ENCODE results near the gene LIN28B. TPM values are rescaled to one million over a fixed set of nuclear protein-coding genes. Genes with fewer than 3 reads are reported as not detected.
"Not testable (repeated sequence)": the region's sequence is repeated elsewhere in the genome, so short reads cannot be mapped to it uniquely, and the experiment has no call there.

Gene LIN28B
- total RNA-seq, 1 donor from 2014 or later = not detected

DNA sequence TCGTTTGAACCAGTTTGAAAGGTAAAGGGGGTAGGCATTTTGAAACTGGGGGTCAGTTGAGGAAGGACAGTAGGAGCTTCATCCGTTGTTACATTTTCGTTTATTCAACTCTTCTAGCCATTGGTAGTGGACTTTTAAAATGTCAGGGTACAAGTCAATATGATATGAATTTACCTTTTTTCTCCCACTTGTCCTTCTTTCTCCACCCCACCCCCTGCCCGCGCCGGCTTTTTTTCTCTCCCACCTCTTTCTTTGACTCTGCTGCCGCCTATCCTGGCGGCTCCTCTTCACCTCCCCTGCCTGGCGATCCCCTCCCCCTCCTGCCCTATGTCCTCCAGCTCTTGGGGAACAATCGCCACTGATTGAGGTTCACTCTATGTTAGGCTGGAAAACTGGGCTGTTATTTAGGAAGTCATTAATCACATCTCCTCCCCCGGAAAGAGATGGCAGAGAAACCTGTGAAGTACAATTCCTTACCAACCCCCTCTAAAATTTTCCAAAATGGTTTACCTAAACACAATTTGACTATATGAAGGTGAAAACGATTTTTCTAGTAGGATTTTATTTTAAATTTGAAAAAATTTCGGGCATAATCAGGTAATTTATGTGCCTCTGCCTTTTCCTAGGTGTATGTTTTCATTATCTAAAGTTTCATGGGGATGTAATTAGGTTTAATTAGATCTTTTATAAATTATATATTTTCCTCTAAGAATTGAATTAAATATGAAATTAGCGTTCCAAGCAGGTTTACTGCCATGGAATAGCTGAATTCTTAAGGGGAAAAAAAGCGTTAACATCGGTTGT lies 778 bp upstream of the LIN28B start:
- no peak for DNase-seq (ENCODE audit: low read depth, low spot score)

DNA sequence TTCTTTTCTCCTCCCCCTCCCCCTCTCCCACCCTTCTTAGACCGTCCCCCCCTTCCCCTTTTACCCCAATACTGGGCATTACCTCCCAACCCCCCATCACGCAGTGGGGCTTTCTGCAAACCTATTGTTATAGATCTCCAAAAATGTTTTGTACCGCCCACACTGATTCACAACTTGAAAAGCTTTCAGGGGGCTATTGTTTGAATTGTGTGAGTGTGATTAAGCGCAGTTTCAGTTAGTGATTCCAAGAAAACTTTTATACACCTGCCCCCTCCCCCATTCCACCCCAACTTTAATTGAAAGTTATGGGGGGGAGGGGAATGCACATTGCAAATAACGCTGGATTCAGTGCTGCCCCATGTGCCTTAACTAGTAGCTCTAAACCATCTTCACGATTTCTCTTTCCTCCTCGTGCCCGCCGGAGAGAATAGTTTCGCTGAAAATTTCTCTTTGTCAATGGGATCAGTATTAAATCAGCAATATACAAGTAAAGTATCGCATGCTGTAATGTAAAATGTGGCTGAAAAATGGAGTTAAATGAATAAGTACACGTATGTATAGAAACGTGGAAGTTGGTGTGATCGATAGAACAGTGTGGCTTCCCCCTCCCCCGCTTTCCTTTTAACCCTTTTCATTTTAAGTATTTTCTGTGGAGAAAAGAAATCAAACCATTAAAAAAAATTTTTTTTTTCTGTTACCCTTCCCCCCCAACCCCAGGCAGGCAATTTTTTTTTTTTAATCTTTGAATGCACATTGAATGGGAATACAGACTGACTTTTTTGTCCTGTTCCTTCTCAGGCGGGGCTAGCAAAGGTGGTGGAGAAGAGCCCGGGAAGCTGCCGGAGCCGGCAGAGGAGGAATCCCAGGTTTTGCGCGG lies 632 bp downstream of the LIN28B start:
- DNase-seq (ENCODE audit: low read depth, low spot score) = no peak

GRCh38 chr6:104958178-104959025 lies 1.5 kb downstream of the LIN28B start:
- DNase-seq (ENCODE audit: low read depth, low spot score) = no peak

- DNase-seq (ENCODE audit: low read depth, low spot score) = no peak
Measured at GRCh38 chr6:104959026-104959858, 2.3 kb downstream of the LIN28B start.

GRCh38 chr6:104969108-104969507 lies 12.2 kb downstream of the LIN28B start:
- no peak for DNase-seq (ENCODE audit: low read depth, low spot score)

DNA sequence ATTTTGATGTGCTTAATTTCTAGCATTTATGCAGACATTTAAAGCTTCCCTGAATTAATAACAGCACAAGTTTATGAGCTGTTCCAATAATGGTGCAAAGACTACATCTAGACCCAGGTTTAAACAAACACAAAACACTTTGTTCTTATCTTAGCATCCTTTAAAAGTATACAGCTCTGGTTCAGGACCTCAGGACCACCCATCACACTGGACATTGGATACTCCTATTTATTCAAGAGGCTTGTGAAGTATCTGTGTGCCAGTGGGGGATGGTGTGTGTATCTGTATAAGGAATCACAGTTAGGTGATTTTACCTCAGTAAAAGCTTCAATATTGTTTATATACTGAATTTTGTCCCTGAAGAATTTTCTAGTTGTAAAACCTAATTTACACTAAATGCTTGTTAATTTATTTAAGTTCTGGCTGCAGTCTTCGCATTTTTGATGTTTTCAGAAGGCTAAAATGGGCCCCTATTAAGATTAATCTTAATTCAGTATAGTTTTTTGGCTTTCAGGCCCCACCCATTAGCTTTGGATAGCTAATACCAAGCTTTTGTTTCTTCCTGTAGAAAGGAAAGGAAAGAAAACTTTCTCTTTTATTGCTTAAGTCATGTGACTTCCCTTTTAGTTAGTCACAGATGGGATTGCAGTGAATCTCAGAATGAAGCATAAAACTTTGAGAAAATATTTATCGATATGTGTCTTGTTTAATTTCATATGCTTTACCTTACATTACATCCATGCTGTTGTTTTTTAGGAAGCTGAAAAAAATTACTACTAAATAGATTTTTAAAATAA lies 13.1 kb downstream of the LIN28B start:
- DNase-seq (ENCODE audit: low read depth, low spot score) = no peak

GRCh38 chr6:104973404-104973803 lies 16.5 kb downstream of the LIN28B start:
- no peak for DNase-seq (ENCODE audit: low read depth, low spot score)

GRCh38 chr6:104983296-104983695 lies 26.4 kb downstream of the LIN28B start:
- no peak for DNase-seq (ENCODE audit: low read depth, low spot score)

- no peak for DNase-seq (ENCODE audit: low read depth, low spot score)
Measured at GRCh38 chr6:104983776-104984175, 26.9 kb downstream of the LIN28B start.

GRCh38 chr6:104984831-104985230 lies 27.9 kb downstream of the LIN28B start:
- DNase-seq (ENCODE audit: low read depth, low spot score) = no peak

- DNase-seq (ENCODE audit: low read depth, low spot score) = not testable (repeated sequence)
Measured at GRCh38 chr6:104985875-104986274, 29.0 kb downstream of the LIN28B start.

- no peak for DNase-seq (ENCODE audit: low read depth, low spot score)
Measured at GRCh38 chr6:104986625-104987024, 29.7 kb downstream of the LIN28B start.

GRCh38 chr6:104987218-104987617 lies 30.3 kb downstream of the LIN28B start:
- no peak for DNase-seq (ENCODE audit: low read depth, low spot score)

DNA sequence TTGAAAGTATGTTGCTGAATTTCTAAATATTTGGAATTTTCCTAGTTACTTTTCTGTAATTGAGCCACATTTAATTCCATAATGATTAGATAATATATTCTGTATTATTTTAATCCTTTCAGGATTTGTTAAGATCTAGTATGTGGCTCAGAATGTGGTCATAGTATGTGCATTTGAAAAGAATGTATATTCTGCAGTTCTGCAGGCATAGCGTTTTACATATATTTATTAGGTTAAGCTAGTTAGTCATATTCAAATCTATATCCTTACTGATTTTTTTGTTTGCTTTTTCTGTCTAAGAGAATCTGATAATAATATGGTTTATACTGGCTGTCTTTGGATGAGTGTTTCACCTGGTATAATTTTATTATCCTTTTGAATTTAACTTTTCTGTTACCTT lies 33.2 kb downstream of the LIN28B start:
- no peak for DNase-seq (ENCODE audit: low read depth, low spot score)

DNA sequence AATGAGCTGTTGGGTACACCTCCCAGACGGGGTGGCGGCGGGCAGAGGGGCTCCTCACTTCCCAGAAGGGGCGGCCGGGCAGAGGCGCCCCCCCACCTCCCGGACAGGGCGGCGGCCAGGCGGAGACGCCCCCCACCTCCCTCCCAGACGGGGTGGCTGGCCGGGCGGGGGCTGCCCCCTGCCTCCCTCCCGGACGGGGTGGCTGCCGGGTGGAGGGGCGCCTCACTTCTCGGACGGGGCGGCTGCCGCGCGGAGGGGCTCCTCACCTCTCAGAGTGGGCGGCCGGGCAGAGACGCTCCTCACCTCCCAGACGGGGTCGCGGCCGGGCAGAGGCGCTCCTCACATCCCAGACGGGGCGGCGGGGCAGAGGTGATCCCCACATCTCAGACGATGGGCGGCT lies 34.2 kb downstream of the LIN28B start:
- not testable (repeated sequence) for DNase-seq (ENCODE audit: low read depth, low spot score)

DNA sequence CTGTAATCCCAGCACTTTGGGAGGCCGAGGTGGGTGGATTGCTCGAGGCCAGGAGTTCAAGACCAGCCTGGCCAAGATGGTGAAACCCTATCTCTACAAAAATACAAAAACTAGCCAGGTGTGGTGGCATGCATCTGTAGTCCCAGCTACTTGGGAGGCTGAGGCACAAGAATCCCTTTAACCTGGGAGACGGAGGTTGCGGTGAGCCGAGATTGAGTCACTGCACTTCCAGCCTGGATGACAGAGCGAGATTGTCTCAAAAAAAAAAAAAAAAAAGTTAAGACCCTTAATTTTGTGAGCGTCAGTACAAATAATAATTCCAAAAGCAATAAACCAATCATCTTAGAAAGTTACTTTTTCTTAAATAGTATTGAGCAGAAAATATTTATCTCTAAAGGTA lies 36.7 kb downstream of the LIN28B start:
- DNase-seq (ENCODE audit: low read depth, low spot score) = not testable (repeated sequence)

- DNase-seq (ENCODE audit: low read depth, low spot score) = no peak
Measured at GRCh38 chr6:104995989-104996617, 39.2 kb downstream of the LIN28B start.

DNA sequence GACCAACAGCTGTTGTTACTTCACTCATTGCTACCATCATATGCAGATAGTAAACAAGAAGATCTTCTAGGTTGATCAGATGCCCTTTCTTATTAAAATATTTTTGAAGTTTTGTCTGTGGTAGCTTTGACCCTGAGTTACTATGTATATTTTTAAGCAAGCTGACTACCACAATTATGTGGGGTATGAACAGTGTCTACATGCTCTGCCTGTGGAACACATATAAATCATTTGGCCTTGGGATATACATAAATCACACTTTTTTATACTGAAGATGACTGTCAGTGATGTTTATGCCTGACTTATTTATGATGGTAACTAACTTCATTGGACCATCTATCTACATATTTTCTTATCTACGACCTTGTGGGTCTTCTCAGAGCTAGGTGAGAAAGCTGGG lies 44.2 kb downstream of the LIN28B start:
- DNase-seq (ENCODE audit: low read depth, low spot score) = no peak

- no peak for DNase-seq (ENCODE audit: low read depth, low spot score)
Measured at GRCh38 chr6:105001906-105002305, 45.0 kb downstream of the LIN28B start.
